OCI-M1 (cell line): ENCODE measurements around the gene METTL22.
A peak's percentile ranks its signal among the peaks of the same experiment; 100 is the strongest.

ENCODE experiments used
- DNase-seq: peaks from one replicate; lab custom pipeline; 2025; lab: John Stamatoyannopoulos, UW

Gene METTL22

DNA sequence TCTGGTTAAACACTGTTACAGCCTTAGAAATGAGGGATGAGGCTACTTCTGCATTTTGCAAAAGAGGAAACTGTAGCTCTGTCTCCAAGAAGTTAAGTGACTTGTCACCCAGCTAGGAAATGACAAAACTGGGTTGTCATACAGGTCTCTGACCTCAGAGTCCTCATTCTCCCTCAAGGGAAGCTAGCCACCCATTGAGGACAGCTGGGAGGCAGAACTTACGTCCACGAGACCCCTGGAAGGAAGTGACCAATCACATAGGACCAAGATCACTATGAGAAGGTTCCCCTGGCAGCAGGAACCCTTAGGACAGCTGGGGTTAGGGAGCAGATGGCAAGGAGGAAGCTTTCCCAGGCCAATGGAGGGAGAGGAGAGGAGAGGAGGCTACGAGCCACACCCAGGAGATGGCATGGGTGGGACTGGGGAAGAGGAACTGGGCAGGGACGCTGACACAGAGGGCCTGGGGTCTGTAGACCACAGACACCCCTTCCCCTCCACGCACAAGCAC lies 11.2 kb downstream of the METTL22 start:
- peak; percentile 91 for DNase-seq

DNA sequence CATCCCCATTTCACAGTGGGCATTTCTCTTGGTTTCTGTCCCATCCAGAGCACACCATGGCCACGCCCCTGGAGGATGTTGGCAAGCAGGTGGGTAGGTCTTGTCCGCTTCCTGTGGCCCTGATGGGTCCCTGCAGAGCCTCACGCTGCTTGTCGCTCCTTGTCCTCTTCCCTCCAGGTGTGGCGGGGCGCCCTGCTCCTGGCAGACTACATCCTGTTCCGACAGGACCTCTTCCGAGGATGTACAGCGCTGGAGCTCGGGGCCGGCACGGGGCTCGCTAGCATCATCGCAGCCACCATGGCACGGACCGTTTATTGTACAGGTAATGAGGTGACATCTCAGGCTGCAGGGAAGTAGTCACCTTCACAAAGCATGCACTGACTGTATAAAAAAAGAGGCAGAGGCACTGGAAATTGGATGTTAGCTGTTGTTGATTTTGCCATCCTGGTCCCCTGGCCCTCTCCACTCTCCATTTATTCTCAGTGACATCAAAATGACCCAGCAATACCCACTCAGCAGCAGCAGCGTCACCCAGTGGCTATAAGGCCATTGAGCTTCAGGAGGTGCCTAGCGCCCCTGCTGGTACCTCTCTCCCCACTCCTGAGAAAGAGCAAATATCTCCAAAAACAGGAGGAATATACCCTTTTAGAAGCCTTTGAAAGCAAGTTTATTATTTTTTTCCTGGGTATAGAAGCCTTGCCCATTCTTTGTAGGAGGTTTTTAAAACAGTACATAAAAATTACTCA lies 13.7 kb downstream of the METTL22 start:
- DNase-seq, result peak; percentile 25

DNA sequence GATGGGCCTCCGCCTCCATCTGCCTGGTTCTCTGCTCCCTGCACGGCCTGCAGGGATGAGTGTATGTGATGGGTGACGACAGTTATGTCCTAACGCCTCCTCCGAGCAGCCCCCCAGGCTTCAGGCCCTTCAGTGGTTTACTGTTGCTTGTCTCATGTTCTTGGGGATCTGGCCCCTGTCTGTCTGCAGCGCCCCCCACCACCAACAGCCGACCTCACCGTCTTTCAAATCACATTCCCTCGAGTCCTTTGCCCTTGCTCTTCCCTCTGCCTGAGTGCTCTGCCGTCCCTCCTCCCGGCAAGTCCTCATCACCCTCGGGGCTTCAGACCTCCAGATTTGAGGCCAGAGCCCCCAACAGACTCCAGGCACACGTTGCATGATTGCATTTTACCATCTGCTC lies 18.2 kb downstream of the METTL22 start:
- no peak for DNase-seq

DNA sequence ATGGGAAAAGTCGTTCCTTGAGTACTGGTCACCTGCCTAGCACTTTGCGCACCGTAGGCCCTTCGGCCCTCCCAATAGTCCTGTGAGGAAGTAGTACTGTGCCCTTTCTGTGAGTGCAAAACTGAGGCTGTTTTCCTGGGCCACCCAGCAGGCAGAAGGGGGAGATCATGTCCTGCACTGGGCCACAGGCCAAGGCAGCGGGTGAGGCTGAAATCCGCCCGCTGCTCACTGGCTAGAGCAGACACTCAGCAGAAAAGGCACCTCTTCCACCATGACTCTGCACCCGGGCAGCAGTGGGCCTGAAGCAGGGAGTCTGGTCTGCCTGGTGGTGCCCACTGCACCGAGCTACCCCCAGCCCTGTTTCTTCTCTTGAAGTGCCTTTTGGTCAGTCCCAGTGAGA lies 20.2 kb downstream of the METTL22 start:
- no peak for DNase-seq

DNA sequence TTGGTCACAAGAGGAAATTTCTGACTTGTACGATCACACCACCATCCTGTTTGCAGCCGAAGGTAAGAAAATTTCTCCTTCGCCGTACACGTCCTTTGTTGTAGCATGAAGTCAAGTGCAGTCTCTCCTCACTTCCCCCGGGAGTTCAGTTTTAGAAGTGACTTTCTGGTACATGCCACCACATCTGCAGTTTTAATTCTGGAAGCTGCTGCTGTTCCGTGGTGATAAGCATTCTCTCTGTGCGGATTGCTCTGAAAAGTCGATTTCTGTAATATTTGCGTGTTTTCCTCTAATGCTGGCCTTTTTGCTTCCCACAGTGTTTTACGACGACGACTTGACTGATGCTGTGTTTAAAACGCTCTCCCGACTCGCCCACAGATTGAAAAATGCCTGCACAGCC lies 20.6 kb downstream of the METTL22 start:
- DNase-seq, result no peak

DNA sequence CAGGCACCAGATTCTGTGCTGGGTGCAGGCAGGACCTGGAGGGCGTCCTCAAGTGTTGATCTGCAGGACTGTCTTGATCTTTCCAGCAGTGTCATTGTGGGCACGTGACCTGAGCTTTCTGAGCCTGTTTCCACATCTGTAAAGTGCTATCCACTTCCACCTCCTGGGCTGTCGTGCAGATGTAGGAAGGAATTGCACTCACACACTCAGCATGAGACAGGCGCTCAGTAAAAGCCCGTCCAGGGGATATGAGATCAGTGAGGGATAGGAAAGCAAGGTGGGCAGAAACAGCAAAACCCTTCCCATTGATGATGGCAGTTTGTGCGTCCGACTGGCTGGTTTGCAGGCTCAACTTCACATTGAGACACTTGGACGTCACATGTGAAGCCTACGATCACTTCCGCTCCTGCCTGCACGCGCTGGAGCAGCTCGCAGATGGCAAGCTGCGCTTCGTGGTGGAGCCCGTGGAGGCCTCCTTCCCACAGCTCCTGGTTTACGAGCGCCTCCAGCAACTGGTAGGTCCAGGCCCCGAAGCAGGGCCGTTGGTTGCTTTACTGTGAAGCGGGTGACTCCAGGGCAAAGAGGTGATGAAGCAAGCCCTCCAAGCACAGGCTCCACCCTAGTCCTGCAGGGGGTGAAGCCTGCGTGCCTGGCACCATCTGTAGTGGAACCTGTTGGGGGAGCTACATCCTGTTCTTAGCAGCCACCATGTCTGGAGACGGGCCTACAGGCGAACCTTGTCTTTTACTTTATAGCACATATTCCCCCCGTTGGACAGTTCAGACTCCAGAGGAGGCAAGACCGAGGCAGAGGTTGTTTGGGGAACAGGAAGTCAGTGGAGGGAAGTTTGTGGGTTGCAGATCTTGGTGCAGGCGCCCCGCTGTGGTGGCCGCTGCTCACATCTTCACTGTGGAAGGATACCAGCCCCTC lies 23.0 kb downstream of the METTL22 start:
- no peak for DNase-seq

DNA sequence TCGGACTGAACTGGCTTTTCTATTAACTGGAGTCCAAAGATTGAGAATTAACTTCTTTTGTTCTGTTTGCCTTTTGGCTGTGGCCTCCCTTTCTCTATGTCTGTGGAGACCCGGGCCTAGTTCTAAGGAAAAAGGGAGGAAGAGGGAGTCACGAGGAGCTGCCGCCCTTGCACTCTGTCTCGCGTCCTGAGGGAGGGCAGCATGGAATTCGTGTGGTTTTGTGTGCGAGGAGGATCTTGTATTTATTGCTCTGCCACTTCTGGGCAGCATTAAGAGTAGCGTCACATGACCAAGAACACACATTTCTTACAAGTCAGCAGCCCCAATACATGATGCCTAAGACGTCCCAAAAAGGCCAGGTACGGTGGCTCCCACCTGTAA lies 23.6 kb downstream of the METTL22 start:
- no peak for DNase-seq

DNA sequence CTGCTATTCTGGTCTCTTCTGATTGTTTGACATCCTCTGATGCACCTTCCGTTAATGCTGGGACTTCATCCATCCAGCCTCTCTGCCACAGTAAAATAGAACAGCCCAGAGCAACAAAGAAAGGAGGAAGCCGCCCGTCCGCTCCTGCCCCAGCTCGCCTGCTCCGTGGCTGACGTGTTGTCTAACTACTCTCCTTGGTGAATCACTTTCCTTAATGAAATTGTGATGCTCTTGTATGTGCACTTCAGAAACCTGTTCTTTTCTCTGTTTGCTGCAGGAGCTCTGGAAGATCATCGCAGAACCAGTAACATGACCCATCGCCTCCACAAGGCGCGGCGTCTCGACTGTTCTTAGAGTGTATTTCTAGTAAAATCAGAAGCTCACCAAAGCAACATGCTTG lies 24.3 kb downstream of the METTL22 start:
- no peak for DNase-seq

DNA sequence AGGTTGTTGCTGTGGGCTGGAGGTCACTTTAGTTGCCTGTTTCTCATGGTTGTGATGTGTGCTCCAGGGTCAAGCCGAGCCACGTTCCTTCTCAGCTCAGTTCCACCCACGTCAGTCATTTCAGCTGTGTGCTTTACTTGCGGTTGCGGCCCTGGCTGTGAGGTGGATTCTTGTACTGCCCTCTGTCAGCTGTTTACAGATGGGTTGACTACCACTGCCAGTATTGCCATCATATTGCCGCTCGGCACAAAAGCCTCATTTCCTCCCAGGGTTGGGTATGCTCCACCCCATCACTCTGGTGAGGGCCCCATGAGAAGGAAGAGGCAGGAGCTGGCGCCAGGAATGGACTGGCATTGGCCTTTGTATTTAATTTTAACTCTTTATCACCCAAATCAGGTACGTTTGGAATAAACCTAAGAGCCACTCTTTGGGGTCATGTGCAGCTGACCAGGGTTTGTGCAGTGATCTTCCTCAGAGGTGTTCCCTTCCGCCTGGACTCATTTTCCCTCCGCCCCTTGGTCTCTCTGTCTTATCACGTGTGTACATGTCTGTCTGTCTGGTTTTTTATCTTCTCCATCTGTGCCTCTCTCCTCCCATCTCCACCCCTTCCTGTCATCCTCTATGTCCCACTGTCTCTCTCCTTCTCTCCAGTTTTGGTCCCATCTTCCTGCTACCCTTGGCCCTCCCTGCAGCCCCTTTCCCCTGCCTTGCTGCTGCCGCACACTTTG lies 25.0 kb downstream of the METTL22 start:
- no peak for DNase-seq

DNA sequence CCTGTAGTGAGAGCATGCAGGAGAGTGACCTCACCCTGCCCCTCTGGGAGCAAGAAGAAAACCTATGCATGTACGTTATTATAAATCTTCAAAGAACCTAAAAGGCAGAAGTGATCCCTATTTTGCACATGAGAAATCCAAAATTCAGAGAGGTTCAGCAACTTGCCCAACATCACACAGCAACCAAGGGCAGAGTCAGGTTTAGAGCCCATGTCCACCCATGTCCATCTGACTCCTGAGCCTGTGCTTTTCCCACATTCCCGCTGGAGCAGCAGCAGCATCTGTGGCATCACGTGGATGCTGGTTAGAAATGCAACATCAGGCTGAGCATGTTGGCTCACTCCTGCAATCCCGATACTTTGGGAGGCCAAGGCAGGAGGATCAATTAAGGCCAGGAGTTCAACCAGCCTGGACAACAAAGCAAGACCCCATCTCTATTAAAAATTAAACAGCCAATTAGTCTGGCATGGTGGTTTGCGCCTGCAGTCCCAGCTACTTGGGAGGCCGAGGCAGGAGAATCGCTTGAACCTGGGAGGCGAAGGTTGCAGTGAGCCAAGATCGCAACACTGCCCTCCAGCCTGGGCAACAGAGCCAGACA lies 26.3 kb downstream of the METTL22 start:
- no peak for DNase-seq

DNA sequence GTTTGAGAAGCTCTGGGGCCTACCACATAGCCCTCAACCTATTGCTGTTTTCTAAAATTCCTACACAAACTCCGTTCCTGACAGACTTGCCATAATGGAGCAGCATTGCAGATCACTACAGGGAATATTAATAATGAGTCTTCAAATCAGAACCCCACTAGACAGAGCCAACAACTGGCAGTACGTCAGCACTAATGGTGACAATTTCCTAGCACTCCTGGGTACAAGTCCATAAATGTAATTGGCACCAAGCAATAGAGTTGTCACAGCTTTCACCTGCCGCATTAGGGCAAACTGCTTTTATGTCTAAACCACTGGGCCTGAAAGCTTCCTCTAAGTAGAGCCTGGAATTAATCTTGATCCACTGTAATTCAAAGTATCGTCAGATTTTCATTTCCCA lies 27.4 kb downstream of the METTL22 start:
- DNase-seq, result no peak

DNA sequence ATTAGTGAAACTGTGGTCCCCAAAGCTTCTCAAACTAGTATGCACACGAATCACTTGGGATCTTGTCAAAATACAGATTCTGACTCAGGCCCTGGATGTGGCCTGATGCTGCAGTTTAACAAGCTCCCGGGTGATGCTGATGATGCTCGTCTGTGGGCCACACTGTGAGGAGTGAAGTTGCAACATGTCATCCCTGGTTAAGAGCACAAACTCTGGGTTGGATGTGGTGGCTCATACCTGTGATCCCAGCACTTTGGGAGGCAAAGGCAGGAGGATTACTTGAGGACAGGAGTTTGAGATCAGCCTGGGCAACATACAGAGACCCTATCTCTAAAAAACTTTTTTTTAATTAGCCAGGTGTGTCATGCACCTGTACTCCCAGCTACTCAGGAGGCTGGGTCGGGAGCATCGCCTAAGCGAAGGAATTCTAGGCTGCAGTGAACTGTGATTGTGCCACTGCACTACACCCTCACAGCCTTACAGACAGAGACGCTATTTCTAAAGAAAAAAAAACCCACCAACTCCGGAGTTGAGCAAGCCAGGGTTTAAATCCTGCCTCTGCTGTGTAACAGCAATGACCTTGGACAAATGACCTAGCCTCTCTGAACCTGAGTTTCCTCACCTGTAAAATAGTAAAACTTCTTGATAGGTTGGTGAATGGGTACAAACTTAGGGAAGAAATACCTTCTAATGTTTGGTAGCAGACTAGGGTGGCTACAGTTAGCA lies 28.5 kb downstream of the METTL22 start:
- no peak for DNase-seq

DNA sequence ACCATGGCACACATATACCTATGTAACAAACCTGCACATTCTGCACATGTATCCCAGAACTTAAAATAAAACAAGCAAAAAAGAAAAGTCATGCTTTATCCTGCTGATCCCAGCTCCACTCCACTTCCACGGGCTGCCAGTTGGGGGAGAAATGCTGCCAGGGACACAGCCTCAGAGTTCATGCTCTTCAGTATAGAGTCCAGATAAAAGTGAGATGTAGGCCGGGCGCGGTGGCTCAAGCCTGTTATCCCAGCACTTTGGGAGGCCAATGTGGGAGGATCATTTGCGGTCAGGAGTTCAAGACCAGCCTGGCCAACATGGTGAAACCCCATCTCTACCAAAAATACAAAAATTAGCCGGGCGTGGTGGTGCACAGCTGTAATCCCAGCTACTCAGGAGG lies 30.5 kb downstream of the METTL22 start:
- peak; percentile 17 for DNase-seq

DNA sequence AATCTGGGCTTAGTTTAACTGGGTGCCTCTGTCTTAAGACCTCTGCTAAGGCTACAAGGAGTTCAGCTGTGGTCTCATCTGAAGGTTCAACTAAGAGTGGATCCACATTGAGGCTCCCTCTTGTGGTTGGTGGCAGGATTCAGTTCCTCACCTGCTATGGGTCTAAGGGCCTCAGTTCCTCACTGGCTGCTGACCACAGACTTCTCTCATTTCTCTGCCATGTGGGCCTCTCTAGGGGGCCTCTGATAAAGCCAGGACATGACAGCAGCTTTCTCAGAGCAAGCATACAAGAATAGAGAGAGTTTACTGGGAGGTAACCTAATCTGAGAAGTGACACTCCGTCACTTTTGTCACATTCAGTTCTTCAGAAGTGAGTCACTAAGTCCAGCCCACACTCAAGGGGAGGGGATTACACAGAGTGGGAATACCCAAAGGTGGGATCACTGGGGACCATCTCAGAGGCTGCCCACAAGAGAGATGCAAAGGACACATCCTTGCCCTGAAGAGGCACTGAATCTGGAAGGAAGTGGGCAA lies 33.8 kb downstream of the METTL22 start:
- DNase-seq, result peak; percentile 65

DNA sequence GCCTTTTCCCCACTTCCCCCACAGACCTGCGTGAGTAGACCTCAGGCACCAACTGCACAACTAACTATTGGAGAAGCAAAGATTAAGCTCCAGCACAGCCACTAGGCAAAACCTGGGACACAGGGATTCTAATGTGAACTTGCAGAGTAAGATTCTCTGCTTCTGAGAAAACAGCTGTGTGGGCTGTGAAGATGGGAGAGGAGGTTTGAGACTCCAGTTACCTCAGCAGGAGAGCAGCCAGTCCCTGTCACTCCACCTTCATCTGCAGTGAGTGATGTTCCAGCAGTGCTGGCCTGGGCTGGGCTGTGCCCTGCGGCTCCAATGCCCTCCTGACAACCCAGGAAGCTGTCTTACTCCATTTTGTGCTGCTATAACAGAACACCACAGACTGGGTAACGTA lies 34.9 kb downstream of the METTL22 start:
- no peak for DNase-seq

DNA sequence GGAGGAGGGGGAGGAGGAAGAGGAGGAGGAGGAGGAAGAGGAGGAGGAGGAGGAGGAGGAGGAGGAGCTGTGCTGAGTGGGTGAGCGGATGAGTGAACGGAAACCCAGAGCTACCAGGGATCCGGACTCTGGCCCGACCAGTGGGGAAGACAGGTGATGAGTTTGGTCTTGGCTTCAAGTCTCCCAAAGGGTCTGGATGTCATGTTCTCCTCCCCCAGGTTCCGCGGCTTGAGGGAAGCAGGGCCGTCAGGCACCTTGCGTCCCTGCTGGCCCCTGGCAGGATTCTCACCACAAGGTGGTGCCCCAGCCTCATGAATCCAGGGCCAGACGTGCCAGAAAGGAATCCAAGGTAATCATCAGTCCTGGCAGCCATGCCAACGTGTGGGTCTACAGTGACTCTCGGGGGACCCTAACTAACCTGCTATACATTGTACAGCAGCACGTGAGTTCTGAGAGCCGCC lies 39.4 kb downstream of the METTL22 start:
- DNase-seq, result peak; percentile 70

DNA sequence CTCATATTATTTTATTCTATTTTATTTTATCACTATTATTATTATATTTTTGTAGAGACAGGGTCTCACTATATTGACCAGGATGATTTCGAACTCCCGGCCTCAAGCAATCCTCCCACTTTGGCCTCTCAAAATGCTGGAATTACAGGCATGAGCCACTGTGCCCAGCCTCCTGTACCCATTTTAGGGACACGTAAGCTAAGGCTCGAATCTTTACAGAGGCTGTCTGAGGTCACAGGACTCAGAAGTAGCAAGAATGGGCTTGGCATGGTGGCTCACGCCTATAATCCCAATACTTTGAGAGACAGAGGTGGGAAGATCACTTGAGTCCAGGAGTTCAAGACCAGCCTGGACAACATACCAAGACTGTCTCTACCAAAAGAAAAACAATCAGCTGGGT lies 40.2 kb downstream of the METTL22 start:
- no peak for DNase-seq

DNA sequence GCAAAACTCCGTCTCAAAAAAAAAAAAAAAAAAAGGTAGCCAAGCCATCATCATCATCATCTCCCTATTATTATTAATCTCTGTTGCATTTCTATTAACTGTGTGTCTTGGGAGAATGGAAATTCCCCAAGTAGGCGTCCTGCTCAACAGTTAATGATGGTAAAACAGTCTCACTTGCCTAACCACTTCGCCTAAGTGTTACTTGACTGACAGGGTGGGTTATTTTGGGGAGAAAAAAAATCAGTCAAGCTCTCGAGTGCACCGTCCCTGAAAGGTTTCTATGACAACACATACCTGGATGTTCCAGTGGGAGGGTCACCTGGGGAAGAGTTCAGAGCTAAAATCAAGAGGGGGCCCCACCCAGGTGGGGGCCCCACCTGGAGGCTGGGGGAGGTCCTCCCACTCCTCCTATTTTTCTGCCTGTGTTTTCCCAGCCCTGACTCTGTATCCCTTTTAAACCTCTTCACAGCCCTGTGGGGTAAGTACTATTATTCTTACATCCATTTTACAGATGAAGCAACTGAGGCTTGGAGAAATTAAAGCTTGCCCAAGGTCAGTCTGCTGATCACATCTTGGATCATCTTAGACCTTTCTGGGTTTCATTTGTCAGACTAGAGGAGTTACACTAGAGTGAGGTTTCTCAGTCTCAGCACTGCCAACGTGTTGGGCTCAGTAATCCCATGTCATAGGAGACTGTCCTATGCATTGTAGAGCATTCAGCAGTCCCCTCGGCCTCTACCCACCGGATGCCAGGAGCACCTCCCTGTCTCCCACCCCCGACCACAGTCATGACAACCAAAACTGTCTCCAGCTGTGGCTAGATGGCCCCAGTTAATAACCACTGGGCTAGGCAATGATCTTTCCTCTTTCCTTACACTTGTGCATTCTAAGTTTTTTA lies 41.9 kb downstream of the METTL22 start:
- DNase-seq, result no peak

DNA sequence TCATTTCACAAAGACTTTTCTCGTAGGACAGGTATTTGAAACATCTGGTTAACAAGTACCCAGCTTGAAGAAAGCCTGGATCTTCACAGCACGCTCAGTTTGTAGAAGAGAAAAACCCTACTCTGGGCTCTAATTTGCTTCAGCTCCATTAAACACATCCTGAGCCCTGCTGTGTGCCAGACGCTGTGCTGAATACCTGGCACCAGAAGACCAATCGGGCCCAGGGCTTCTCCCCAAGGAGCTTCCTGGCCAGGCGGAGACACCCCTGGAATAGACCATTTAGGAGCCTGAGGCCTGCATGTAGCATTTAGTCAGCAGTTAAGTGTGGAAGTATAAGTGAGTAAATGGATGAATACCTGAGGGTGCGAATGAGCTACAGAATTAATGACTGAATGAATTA lies 44.0 kb downstream of the METTL22 start:
- no peak for DNase-seq

DNA sequence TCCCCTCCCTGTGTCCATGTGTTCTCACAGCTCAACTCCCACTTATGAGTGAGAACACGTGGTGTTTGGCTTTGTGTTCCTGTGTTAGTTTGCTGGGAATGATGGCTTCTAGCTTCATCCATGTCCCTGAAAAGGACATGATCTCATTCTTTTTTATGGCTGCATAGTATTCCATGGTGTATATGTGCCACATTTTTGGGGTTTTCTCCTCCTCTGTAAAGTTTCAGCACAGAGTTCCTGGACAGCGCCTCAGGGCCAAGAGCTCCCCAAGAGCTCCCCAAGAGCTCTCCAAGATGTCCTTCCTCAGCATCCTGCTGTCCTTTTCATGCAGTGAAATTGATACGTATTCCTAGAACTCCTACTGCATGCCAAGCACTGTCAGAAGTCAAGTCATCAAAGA lies 46.0 kb downstream of the METTL22 start:
- no peak for DNase-seq
